NCI-H524 treated with DMSO at 0.1 percent for 48 hours (cell line): ENCODE measurements around the gene CEMIP.

Experiments
- DNase-seq: peaks from one replicate; lab custom pipeline; 2025; lab: John Stamatoyannopoulos, UW

The CEMIP gene

DNA sequence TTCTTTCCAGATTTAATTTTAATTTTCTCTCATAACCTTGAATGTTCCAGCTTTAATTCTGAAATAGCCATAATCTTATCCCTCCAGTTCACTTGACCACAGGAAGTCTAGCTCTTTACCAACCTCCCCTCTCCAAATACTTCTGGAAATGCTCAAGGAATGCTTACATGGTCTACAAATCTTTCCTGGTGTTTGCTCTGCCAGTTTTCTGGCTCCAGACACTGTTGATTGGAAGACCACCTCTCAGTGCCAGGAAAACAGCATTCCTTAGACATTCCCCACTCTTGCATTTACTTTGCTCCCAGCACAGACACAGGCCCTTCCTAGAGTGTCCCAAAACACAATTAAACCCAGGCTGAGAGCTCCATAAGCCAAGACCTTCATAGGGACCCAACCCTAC lies 111.8 kb downstream of the CEMIP start:
- no peak for DNase-seq

DNA sequence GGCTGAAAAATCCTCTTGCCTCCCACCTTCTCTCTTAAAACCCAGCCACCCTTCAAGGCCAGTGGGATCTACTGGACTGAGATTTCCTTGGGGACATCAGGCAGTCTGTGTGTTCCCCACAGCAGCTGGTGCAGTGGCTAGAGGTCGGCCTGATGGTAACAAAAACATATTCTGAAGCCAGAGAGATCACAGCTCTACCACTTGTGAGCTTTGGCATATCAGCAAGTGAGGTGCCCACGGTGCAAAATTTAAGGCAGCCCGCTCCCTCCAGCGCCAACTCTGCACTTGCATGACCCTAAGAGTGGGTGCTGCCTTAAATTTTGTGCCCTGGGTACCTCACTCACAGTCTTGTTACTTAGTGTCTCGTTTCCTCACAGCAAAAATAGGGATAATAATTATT lies 113.2 kb downstream of the CEMIP start:
- no peak for DNase-seq

DNA sequence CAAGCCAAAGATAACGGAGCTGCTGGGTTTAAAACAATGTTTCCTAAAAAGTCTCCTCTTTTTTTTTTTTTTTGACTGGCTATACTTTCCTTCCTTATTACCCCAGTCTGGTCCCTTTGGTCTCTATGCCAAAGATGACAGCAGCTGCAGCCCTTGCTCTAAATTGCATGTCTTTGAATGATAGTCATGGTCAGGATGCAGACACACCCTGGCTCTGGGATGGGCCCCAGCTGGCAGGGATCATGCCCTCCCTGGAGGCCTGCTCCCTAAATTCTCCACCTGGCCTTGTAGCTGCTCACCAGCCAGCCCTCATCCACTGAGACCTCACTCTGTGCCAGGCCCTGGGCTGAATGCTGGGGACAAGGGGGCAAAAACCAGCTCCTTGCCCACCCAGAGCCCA lies 114.6 kb downstream of the CEMIP start:
- no peak for DNase-seq

DNA sequence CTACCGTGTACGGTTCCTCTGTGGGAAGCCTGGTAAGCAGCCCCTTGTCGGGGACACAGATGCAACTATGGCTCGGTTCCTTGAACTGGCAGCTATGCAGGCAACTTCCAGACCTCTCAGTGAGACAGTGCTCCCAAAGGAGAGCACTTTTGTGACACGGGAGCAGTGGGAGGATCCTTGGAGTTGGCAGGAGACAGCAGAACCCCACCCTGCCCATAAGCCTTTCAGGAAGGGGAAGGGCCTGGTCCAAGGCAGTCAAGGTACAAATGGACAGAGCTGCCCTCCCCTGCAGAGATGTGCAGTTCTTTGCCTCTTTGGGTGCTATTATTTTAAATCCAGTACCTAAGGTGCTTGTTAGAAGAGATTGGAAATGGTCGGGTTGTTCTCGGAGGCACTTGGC lies 115.9 kb downstream of the CEMIP start:
- no peak for DNase-seq

DNA sequence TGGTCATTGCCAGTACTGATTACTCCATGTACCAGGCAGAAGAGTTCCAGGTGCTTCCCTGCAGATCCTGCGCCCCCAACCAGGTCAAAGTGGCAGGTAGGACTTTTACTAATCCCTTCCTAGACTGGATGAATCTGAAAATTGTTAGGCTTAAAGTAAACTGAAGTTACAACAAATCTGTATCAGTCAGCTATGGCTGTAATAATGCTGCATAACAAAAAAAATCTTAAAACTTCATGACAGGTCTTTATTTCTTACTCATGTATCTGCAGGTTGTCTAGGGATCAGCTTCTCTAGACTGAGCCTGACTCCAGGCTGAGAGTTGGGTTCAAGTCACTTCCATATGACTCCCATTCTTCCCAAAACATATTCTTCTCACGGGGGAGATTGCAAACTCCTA lies 116.8 kb downstream of the CEMIP start:
- no peak for DNase-seq

DNA sequence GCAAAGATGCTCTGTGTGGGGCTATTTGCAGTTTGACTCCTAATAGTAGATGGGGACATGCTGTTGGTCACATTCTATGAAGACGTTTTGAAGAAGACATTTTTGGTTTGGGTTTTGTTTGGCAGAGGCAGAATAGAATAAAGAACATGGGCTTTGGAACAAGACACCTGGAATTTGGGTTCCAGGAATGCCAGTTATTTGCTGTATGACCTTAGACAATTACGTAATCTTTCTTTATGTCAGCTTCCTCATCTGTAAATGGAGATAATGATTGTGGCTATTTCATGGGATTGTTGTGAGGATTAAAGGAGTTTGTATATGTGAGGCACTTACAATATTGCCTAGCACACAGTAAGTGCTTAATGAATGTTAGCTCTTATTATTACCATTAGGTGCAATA lies 118.9 kb downstream of the CEMIP start:
- DNase-seq = no peak

DNA sequence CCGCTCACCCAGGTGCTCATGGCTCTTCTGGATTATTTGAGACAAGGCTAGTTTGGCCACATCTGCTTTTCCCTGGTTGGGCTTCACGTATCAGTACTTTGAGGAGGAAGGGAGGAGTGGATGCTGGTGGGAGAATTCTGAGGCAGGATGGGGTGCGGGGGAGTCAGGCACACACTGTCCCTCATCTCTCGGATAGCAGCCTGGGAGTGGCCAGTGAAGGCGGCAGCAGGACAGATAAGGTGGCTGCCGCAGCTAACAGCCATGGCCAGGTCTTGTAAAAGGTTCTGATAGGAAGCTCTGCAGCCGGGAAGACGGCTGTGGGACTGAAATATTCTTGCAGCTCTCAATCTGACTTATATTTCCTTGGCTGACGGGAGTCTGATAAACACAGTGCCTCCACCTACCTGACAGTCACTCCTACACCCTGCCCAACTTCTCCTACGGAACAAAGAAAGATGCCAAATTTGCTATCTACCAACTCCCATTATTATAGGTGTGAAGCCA lies 123.2 kb downstream of the CEMIP start:
- no peak for DNase-seq

DNA sequence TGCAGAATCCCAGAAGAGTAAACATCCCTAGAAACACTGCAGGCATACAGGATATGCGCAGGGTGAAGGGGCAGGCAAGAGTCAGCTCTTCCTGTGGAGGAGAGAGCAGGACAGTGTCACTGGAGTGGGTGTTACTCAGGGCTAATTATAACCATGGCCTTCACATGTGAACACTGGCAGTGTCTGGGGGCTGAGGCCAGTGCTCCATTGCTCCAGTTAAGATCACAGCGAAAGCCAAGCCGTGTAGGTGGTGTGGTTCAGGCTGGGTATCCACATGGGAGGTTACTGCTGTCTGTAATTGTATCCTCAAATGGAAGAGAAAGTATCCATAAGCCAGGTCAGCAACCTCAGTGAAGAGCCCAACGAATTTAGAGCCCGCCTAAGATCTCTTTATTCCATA lies 125.8 kb downstream of the CEMIP start:
- no peak for DNase-seq

DNA sequence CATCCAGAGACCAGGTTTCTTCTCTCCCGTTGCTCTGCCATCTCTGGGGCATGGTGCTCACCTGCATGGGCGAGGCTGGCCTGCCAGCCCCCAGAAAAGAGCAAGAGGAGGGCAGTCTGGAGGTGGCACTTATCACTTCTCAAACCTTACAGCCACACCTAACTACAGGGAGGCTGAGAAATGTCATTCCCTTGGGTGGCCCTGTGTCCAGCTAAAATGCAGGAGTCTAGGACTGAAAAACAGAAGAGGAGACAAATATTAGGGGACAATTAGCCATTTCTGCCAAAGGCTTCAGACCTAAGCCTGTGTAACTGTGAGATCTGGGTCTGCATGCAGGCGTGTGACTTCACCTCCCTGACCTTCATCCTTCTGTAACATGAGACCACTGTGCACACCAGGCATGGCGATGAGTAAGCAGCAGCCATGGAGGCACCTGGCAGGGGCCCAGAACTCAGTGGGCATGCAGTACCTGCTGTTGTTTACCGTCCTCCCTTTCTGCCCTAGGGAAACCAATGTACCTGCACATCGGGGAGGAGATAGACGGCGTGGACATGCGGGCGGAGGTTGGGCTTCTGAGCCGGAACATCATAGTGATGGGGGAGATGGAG lies 127.1 kb downstream of the CEMIP start:
- DNase-seq = no peak

DNA sequence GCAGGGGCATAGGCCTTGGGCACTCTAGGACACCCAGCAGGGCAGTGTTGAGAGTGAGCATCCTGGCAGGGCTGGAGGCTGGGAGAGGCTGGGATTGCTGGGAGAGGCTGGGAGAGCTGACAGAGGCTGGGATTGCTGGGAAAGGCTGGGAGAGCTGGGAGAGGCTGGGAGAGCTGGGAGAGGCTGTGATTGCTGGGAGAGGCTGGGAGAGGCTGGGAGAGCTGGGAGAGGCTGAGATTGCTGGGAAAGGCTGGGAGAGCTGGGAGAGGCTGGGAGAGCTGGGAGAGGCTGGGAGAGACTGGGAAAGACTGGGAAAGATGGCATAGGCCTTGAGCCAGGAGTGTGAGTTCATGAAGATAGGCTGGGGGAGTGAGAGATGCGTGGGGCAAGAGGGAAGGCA lies 132.7 kb downstream of the CEMIP start:
- DNase-seq = no peak

DNA sequence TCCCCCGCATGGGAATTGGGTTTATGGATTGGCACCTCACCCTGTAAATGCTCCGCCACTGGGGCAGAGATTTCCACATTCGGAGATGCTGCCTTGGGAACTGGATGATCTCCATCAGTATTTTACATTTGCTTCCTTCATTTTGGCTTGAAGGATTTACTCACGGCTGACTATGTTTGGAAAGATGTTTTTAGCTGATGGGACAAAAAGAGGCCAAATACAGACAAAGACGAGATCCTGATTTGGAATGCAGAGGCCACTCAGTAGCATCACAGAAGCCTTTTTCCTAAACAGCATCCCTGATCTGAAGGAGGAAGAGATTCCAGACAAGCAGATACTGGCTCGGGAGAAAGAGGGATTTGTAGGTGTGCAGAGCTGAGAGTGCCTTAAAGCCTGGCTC lies 133.5 kb downstream of the CEMIP start:
- no peak for DNase-seq

DNA sequence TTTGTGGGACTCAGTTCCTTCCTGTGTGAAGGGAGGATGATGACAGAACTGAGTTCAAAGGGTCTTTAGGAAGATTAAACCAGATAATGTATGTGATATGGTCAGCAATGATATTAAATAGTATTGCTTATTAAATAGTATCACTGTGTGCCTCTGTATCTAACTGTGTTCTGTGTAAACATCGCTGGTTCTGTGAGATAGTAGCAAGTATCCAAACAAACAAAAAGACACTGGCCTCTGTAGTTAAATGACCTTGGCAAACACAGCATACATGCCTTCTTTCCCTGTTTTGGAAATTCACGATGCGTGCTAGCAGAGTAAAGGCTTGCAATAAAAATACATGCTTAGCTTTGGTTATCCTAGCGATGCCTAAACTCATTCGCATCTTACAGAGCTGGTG lies 134.4 kb downstream of the CEMIP start:
- no peak for DNase-seq

DNA sequence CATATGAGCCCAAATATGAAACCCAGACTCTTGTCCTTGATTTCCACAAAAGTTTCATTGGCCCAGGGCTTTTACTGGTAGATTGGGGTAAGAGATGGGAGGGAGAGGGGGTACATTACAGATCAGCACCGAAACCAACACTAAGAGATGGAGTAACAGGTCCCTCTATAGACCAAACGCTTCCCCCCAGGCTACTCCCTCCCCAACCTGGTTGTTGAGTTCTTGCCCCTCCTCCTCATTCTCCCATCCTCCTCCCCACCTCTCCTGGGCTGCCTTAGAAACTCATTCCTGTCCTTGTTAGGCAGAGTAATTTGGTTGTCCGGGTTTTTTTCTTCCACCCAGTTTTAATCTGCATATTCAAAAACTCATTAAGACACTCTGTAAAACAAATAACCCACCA lies 136.3 kb downstream of the CEMIP start:
- no peak for DNase-seq

DNA sequence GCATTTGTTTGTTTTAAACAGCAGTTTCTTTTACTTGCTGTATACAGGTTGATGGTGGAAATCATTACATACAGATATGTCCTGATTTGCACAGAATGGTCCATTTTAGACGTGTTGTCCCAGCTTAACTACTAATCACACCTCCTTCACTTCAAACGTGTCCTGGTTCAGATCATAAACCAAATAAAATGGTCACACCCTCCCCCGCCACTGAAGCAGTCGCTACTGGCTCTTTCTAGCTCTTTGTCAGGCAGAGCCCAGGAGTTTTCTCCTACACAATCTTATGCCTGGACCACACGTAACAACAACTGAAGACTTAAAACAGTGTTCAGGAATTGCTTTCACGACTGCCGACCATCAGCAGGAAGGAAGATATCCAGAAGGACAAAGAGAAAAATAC lies 136.9 kb downstream of the CEMIP start:
- no peak for DNase-seq

DNA sequence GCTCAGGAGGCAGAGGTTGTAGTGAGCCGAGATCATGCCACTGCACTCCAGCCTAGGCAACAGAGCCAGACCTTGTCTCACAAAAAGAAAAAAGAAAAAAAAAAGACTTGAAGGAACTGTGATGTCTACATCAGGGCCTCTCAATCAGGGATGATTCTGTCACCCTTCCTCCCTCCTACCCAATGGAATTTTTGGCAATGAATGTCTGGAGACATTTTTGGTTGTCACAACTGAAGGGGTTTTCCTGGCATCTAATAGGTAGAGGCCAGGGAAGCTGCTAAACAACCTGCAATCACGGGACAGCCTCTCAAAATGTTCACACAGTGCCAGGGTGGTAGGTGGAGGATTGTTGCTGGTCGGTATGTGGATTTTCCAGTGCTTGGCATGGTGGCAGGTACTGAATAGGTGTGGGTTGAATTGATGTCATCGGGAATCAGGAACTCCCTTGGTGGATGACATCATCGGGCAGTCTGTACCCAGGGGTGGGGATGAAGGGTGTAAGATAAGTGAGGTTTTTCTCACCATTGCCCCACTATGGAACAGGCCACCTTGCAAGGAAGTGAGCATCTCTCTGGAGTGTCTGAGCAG lies 139.1 kb downstream of the CEMIP start:
- no peak for DNase-seq

DNA sequence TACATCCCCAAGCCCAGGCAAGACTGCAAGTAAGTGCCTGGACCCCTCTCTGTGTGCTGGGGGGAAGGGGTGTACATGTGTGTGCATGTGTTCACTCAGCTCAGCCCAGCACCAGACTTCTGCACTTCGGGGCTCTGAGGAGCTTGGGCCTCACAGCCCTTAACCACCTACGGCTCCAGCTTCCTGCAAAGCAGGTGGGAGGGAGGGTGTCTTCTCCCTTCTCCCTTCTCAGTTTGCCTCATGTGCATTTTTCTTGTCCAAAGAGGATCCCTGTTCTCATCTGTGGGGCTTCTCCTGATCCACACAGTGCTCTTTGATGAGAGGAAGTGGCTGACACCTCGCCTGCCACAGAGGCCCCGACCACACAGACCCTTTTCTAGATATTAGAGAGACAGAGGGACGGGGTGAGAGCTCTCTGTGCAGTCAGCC lies 141.1 kb downstream of the CEMIP start:
- no peak for DNase-seq

DNA sequence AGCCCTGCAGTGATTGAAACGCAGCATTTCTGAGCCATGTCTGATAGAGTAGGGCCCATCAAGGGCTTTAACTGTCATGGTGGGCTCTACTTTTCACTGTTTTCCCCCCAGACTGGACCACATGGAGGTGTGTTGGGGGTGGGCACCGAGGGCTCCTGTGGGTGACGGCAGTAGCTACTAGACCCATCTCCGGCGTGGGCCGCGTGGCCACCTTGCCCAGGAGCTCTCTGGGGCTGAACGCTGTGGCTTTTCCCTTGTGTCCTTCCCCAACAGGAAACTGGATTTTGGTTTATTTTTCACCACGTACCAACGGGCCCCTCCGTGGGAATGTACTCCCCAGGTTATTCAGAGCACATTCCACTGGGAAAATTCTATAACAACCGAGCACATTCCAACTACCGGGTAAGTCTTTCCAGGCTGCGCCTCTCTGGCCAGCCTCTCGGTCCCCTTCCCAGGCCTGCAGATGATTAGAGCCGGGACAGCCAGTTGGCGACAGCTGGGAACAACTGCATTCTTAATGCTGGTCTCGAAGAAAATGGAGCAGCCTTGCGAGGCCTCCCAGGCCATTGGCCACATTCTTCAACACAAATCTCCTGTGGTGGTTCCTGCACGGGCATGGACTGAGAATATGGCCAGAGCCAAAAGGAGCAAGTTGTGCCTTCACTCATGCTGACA lies 142.7 kb downstream of the CEMIP start:
- no peak for DNase-seq

DNA sequence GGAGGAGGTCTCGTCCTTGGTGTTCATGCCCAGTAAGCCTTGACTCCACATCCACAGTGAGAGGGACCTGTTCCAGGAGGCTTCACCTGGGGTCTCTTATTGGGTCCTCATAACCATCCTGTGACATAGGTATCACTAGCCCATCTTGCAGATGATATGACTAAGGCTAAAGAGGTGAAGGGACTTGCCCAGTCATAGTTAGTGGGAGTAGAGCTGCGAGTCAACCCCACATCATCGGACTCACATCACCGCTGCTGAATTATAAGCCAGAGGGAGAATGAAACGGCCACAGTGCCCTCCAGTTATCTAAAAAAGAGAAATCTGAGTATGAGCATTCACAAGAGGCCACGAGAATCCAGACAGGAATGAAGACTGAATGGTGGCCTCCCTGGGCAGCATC lies 144.5 kb downstream of the CEMIP start:
- no peak for DNase-seq

DNA sequence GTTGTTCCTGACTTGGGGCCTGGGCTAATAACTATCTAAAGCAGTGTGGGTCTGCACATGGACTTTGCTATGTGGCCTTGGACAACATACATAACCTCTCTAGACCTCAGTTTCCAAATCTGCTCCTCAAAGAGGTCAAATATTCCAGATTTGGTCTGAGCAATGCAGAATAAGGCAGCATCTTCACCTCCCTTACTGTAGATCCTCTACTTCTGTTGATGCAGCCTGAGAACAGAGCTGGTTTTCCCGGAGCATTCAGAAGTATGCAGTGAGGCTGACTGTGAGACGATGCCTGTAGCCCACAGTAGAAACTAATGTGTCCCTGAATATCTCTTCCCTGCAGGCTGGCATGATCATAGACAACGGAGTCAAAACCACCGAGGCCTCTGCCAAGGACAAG lies 145.1 kb downstream of the CEMIP start:
- no peak for DNase-seq

DNA sequence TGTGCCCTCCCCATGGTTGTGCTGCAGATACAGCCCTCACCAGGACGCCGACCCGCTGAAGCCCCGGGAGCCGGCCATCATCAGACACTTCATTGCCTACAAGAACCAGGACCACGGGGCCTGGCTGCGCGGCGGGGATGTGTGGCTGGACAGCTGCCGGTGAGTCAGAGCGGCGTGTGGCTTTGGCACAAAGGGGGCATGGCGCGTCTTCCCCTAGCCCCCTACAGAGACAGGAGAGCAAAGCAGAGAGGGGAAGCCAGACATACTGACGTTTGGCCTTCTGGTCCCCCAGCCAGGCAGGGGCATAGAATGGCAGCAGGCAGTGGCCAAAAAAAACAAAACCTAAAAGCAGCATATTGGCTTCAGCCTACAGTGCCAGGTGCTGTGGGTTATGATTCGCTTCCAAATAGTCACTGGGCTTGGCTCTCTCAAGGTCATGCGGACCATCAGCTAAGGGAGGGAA lies 146.5 kb downstream of the CEMIP start:
- no peak for DNase-seq

DNA sequence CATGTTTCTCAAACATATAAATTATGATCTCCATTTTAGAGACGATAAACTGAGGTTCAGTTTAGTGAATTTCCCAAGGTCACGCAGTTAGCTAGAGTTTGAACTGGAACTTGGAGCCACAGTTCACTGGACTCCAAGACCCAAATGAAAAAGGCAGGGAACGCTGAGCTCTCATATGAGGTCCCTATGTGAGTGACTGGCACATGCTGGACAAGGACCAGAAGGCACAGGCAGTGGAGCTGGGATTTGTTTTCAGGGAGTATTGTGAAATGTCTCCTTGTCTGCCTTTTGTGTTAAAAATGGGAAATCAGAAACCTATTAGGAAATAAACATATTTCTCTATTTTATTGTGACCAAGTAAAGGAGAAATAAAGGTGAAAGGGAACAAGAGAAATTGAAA lies 147.0 kb downstream of the CEMIP start:
- no peak for DNase-seq

DNA sequence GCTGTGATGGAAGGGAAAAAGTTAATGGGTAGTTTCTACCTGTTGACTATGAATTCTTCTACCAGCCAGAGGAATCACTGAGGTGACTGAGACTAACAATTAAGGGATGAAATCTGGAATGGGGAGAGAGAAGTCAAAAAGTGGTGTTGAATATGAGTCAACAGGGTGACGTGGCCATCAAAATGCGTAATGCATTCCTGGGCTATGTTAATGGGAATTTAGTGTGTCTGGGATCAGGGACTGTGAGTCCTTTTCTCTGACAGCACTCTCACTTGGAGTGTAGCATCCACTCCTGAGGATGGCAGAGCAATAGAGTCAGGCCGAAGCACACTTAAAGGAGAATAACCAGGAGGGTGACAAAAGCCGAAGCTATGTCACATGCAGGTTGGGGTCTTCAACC lies 150.1 kb downstream of the CEMIP start:
- no peak for DNase-seq

DNA sequence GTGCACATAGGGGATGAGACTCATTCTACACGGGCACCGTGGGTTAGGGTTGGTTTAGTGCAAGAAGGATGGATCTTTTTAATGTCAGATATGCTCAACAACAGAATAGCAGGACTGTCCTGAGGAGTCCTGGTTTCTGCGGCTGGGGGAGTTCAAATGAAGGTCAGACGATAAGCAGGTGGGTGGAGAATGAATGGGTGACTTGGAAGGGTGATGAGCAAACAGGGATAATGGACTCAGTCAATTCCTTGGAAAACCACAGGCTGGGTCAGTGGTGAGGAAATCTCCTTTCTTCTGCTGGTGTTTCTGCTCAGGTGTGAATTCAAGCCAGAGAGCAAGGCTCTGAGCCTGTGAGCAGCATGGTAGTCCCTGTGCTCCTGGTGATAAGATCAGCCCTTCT lies 150.5 kb downstream of the CEMIP start:
- DNase-seq = no peak

DNA sequence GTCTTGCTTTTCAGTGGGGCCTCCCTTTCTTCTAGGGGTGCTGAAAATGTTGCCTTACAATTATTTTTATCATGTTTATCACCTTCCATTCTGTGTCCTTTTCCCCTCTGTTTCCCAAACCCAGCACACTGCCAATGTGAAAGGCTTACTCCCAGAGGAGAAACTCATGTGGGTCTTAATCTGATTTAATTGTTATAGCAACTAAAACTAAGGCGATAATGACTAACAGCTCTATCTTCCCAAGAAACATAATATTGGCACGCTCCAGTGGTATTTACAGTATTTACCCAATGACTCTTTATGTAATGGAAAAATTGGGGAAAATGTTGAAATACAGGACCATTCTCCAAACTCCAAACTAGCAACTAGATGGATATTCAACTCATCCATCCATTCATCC lies 152.0 kb downstream of the CEMIP start:
- DNase-seq = no peak
